GM23338 (cell line): ENCODE measurements around the gene PIGA. TPM values are rescaled to one million over a fixed set of nuclear protein-coding genes. Genes with fewer than 3 reads are reported as not detected.
A peak's percentile ranks its signal among the peaks of the same experiment; 100 is the strongest.

Source experiments
- ATAC-seq: fragments of 200-7000 bp; cut with Tn5 transposase; 3 replicates; pipeline ENCODE4 v1.9.1; 2020
- DNase-seq: peaks from one replicate; pipeline ENCODE4 v3.0.0-alpha.2; 2015; ENCODE audit warnings: low spot score
- H2AFZ ChIP-seq: fragments of 200-600 bp; sonication (generic); 2 replicates; pipeline ENCODE4 v1.8.0; 2016; ENCODE audit warnings: antibody characterized with exemption, mild to moderate bottlenecking, moderate library complexity
- H3F3A ChIP-seq: fragments of 200-600 bp; sonication (generic); replicated peaks from 2 replicates; pipeline ENCODE4 v1.8.0; 2017; ENCODE audit warnings: antibody characterized with exemption, mixed run types, low read depth
- H3K27ac ChIP-seq: fragments of 200-600 bp; sonication (generic); 2 replicates; pipeline ENCODE4 v1.6.1; 2016; ENCODE audit warnings: low read depth
- H3K27me3 ChIP-seq: fragments of 200-600 bp; sonication (generic); 2 replicates; pipeline ENCODE4 v1.8.0; 2016; ENCODE audit warnings: mild to moderate bottlenecking, mixed run types, moderate library complexity; ENCODE audit not compliant: insufficient read depth
- H3K36me3 ChIP-seq: fragments of 200-600 bp; sonication (generic); 2 replicates; pipeline ENCODE4 v1.8.0; 2016; ENCODE audit warnings: mild to moderate bottlenecking; ENCODE audit not compliant: insufficient read depth
- H3K4me1 ChIP-seq: fragments of 200-600 bp; sonication (generic); 2 replicates; pipeline ENCODE4 v1.8.0; 2016; ENCODE audit warnings: mild to moderate bottlenecking, moderate library complexity; ENCODE audit not compliant: insufficient read depth
- H3K4me2 ChIP-seq: fragments of 200-600 bp; sonication (generic); 2 replicates; pipeline ENCODE4 v1.7.1; 2017; ENCODE audit warnings: mixed run types
- H3K4me3 ChIP-seq: fragments of 200-600 bp; sonication (generic); 2 replicates; pipeline ENCODE4 v1.6.1; 2016; ENCODE audit warnings: mixed run types
- H3K79me2 ChIP-seq: fragments of 200-600 bp; sonication (generic); replicated peaks from 2 replicates; pipeline ENCODE4 v1.8.0; 2017; ENCODE audit warnings: mild to moderate bottlenecking; ENCODE audit not compliant: insufficient read depth
- H3K9me2 ChIP-seq: fragments of 200-600 bp; sonication (generic); 2 replicates; pipeline ENCODE4 v1.8.0; 2017; ENCODE audit not compliant: insufficient read depth
- H4K20me1 ChIP-seq: fragments of 200-600 bp; sonication (generic); replicated peaks from 2 replicates; pipeline ENCODE4 v1.8.0; 2017; ENCODE audit warnings: mild to moderate bottlenecking; ENCODE audit not compliant: insufficient read depth
- H3K27ac Mint-ChIP-seq: 2 replicates; pipeline ENCODE4 v1.8.0; 2020; ENCODE audit warnings: inconsistent platforms, mild to moderate bottlenecking, moderate library complexity, mixed read lengths
- H3K27me3 Mint-ChIP-seq: 3 replicates; pipeline ENCODE4 v1.8.0; 2022; ENCODE audit warnings: low read depth, mild to moderate bottlenecking, moderate library complexity, mixed read lengths, inconsistent platforms; ENCODE audit not compliant: insufficient read depth, poor library complexity
- H3K36me3 Mint-ChIP-seq: 3 replicates; pipeline ENCODE4 v1.8.0; 2021; ENCODE audit warnings: low read depth, mild to moderate bottlenecking, inconsistent platforms, moderate library complexity, mixed read lengths
- H3K4me1 Mint-ChIP-seq: 3 replicates; pipeline ENCODE4 v1.8.0; 2020; ENCODE audit warnings: mild to moderate bottlenecking, inconsistent platforms, mixed read lengths
- H3K4me3 Mint-ChIP-seq: 3 replicates; pipeline ENCODE4 v1.8.0; 2021; ENCODE audit warnings: moderate library complexity, mild to moderate bottlenecking, inconsistent platforms, mixed read lengths
- H3K9me3 Mint-ChIP-seq: 3 replicates; pipeline ENCODE4 v1.8.0; 2020; ENCODE audit warnings: moderate library complexity, mild to moderate bottlenecking, inconsistent platforms, mixed read lengths
- NANOG ChIP-seq: IDR thresholded peaks from 2 replicates; pipeline ENCODE4 v1.6.1; 2016; ENCODE audit warnings: antibody characterized with exemption, borderline replicate concordance
- ZNF462 ChIP-seq: fragments of 250-450 bp; sonication (Bioruptor Pico); IDR thresholded peaks from 2 replicates; pipeline ENCODE4 v1.5.0; 2020; ENCODE audit warnings: mild to moderate bottlenecking, moderate library complexity
- polyA plus RNA-seq: library from polyadenylated mRNA; unstranded; fragments of >200 nt; fragmentation: Nextera tagmentation; extraction: Ambion mirVana; gene quantifications from 2 replicates; pipeline ENCODE4 v1.2.1, GENCODE V29; 2016
- total RNA-seq: library from RNA; depleted of rRNA; stranded (reverse); fragments of >200 nt; shearing (Covaris generic); gene quantifications from 2 replicates; pipeline ENCODE4 v1.2.3, GENCODE V29; 2014
- TF ChIP-seq, protein P1 (sequence below), 2 experiments: fragments of 200-600 bp in 1 of 2; sonication (generic) in 1 of 2; conservative IDR thresholded peaks; 2 replicates each; pipeline versions ENCODE4 v1.5.1 to v1.6.1; 2016 to 2017; ENCODE audit warnings: antibody characterized with exemption in 2 of 2, low read depth in 2 of 2, mild to moderate bottlenecking in 2 of 2, moderate library complexity in 1 of 2

Gene PIGA
- total and polyA plus RNA-seq, 2 experiments from 2014 or later: 3.5 to 12.1 TPM

DNA sequence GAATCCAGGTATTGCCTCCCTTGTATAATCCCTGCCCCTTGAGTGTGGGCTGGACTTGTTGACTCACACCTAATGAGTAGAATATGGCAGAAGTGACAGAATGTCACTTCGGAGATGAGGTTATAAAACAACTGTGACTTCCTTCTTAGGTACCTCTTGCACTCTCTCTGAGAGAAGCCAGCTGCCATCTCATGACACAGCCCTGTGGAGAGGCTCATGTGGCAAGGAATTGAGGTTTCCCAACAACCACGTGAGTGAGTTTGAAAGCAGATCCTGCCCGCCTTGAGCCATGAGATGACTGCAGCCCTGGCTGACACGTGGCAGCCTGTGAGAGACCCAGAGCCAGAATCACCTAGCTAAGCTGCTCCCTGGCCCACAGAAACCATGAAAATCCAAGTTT lies 33.4 kb downstream of the PIGA start (continued):
- TF ChIP-seq ZNF462: no peak

DNA sequence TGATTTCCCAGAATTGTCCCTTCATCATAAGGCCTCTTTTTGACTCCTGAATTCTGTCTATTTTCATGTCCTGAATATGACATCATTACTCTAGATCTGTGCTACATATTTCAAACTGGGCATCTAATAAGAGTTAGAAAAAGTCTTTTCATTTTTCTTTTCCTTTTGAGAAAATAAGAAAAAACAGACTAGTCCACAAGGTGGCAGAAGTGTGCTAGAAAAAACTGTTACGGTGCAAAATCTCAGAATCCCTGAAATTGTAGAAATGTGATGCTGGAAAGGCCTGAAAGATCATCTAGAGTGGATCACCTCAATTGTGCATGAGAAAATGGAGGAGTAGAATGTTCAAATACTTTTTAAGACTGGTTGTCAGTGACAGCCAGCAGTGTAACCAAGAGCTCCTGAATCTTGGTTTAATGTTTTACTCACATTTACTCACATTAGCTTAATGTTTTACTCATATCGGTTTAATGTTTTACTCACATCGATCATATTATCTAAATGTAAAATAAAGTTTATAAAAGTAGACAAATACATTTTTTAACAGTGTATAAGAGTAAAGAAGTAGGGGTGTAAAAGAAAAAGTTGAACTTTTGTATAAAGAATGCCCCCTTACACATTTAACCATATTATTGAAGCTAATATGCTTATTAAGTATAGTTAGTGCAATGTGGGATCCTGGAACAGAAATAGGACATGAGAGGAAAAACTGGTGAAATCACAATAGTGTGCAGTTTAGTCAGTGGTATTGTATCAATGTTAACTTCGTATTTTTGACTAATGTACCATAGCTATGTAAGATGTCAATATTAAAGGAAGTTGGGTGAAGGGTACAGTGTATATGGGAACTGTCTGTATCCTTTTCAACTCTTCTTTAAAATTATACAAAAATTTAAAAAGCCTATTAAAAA lies 35.1 kb downstream of the PIGA start:
- H3K9me3 Mint-ChIP-seq: no peaks in the 10 kb centered on the region
- no peaks in the 10 kb centered on the region for H3K79me2 ChIP-seq
- no peaks in the 10 kb centered on the region for H4K20me1 ChIP-seq
- H3K4me3 ChIP-seq: no peak overlapping the region
- no peaks in the 10 kb centered on the region for H3K4me1 ChIP-seq
- no peaks in the 10 kb centered on the region for H3K36me3 ChIP-seq
- DNase-seq: peak; percentile 24
- H3K27me3 ChIP-seq: no peaks in the 10 kb centered on the region
- H3K4me3 Mint-ChIP-seq: no peak overlapping the region
- ATAC-seq: no peak
- H3K27ac ChIP-seq: no peak overlapping the region
- H3K9me2 ChIP-seq: no peaks in the 10 kb centered on the region
- H2AFZ ChIP-seq: no peak overlapping the region
- no peaks in the 10 kb centered on the region for H3K27me3 Mint-ChIP-seq
- TF ChIP-seq, protein P1, sequence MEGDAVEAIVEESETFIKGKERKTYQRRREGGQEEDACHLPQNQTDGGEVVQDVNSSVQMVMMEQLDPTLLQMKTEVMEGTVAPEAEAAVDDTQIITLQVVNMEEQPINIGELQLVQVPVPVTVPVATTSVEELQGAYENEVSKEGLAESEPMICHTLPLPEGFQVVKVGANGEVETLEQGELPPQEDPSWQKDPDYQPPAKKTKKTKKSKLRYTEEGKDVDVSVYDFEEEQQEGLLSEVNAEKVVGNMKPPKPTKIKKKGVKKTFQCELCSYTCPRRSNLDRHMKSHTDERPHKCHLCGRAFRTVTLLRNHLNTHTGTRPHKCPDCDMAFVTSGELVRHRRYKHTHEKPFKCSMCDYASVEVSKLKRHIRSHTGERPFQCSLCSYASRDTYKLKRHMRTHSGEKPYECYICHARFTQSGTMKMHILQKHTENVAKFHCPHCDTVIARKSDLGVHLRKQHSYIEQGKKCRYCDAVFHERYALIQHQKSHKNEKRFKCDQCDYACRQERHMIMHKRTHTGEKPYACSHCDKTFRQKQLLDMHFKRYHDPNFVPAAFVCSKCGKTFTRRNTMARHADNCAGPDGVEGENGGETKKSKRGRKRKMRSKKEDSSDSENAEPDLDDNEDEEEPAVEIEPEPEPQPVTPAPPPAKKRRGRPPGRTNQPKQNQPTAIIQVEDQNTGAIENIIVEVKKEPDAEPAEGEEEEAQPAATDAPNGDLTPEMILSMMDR (conservative IDR thresholded peaks at IDR 0.05; ENCODE audit: low read depth in 2 of 2): peak; percentile 41 to 57
- no peak for TF ChIP-seq NANOG
- H3K4me2 ChIP-seq: no peak overlapping the region
- no peak overlapping the region for H3K27ac Mint-ChIP-seq
- no peaks in the 10 kb centered on the region for H3F3A ChIP-seq
- H3K4me1 Mint-ChIP-seq: peaks cover 11% of the 10 kb centered on the region; the same call in 2 of the 3 replicates
- H3K36me3 Mint-ChIP-seq: no peaks in the 10 kb centered on the region
